H9 (cell line): ENCODE data around the gene VANGL2. TPM values are rescaled to one million over a fixed set of nuclear protein-coding genes. Genes with fewer than 3 reads are reported as not detected.

ENCODE experiments used
- DNase-seq: peaks from one replicate; pipeline ENCODE4 v3.0.0-alpha.2; 2017
- H2AFZ ChIP-seq: one replicate; pipeline ENCODE4 v1.6.1; 2013; ENCODE audit warnings: mild to moderate bottlenecking, low read length, control low read depth, moderate library complexity
- H2AK5ac ChIP-seq: 2 replicates; pipeline ENCODE4 v1.6.1; 2013; ENCODE audit warnings: low read length, control low read depth, mixed read lengths; ENCODE audit not compliant: insufficient read length
- H2BK120ac ChIP-seq: one replicate; pipeline ENCODE4 v1.6.1; 2013; ENCODE audit warnings: low read depth, mild to moderate bottlenecking, low read length, control low read depth, inconsistent platforms; ENCODE audit not compliant: poor library complexity, severe bottlenecking
- H2BK12ac ChIP-seq: 2 replicates; pipeline ENCODE4 v1.6.1; 2013; ENCODE audit warnings: low read length, control low read depth, mixed read lengths, low read depth; ENCODE audit not compliant: insufficient read length
- H2BK15ac ChIP-seq: 2 replicates; pipeline ENCODE4 v1.6.1; 2013; ENCODE audit warnings: low read depth, low read length, control low read depth
- H2BK20ac ChIP-seq: one replicate; pipeline ENCODE4 v1.6.1; 2013; ENCODE audit warnings: low read depth, mild to moderate bottlenecking, low read length, control low read depth, inconsistent platforms; ENCODE audit not compliant: poor library complexity, severe bottlenecking
- H2BK5ac ChIP-seq: 2 replicates; pipeline ENCODE4 v1.6.1; 2013; ENCODE audit warnings: low read length, control low read depth, mixed read lengths; ENCODE audit not compliant: insufficient read length
- H3K14ac ChIP-seq: 2 replicates; pipeline ENCODE4 v1.6.1; 2013; ENCODE audit warnings: low read length, control low read depth; ENCODE audit not compliant: insufficient read depth
- H3K18ac ChIP-seq: 2 replicates; pipeline ENCODE4 v1.6.1; 2013; ENCODE audit warnings: low read depth, mild to moderate bottlenecking, mixed read lengths, low read length, control low read depth; ENCODE audit not compliant: insufficient read length
- H3K23ac ChIP-seq: 2 replicates; pipeline ENCODE4 v1.6.1; 2013; ENCODE audit warnings: low read length, control low read depth, mixed read lengths, low read depth; ENCODE audit not compliant: insufficient read length
- H3K23me2 ChIP-seq: 2 replicates; pipeline ENCODE4 v1.6.1; 2013; ENCODE audit warnings: low read depth, mild to moderate bottlenecking, mixed read lengths, low read length, control low read depth; ENCODE audit not compliant: insufficient read length, poor library complexity, severe bottlenecking
- H3K27ac ChIP-seq: 2 replicates; pipeline ENCODE4 v1.5.1; 2013; ENCODE audit warnings: low read length, control low read depth, mixed read lengths, low read depth; ENCODE audit not compliant: insufficient read length
- H3K27me3 ChIP-seq: 2 replicates; pipeline ENCODE4 v1.6.1; 2013; ENCODE audit warnings: low read length, control low read depth, inconsistent platforms; ENCODE audit not compliant: insufficient read depth
- H3K4ac ChIP-seq: 2 replicates; pipeline ENCODE4 v1.6.1; 2013; ENCODE audit warnings: low read depth, mild to moderate bottlenecking, control low read depth, inconsistent platforms, low read length, moderate library complexity
- H3K4me1 ChIP-seq: 2 replicates; pipeline ENCODE4 v1.6.1; 2013; ENCODE audit warnings: low read length, control low read depth, inconsistent platforms; ENCODE audit not compliant: insufficient read depth
- H3K4me2 ChIP-seq: 2 replicates; pipeline ENCODE4 v1.6.1; 2013; ENCODE audit warnings: low read length, control low read depth, mixed read lengths; ENCODE audit not compliant: insufficient read length, insufficient read depth
- H3K56ac ChIP-seq: 2 replicates; pipeline ENCODE4 v1.6.1; 2013; ENCODE audit warnings: low read depth, mild to moderate bottlenecking, mixed read lengths, low read length, control low read depth; ENCODE audit not compliant: insufficient read length
- H3K79me1 ChIP-seq: 2 replicates; pipeline ENCODE4 v1.6.1; 2013; ENCODE audit warnings: low read depth, mild to moderate bottlenecking, moderate library complexity, low read length, control low read depth, inconsistent platforms; ENCODE audit not compliant: insufficient read depth, poor library complexity, severe bottlenecking
- H3K79me2 ChIP-seq: 2 replicates; pipeline ENCODE4 v1.6.1; 2013; ENCODE audit warnings: low read length, control low read depth, inconsistent platforms; ENCODE audit not compliant: insufficient read depth
- H3K9ac ChIP-seq: 2 replicates; pipeline ENCODE4 v1.6.1; 2013; ENCODE audit warnings: low read length, control low read depth, mixed read lengths; ENCODE audit not compliant: insufficient read length; ENCODE audit errors: extremely low read depth
- H3K9me3 ChIP-seq: one replicate; pipeline ENCODE4 v1.6.1; 2013; ENCODE audit warnings: low read depth, low read length, inconsistent platforms; ENCODE audit not compliant: control insufficient read depth
- H3T11ph ChIP-seq: one replicate; pipeline ENCODE4 v1.6.1; 2013; ENCODE audit warnings: mild to moderate bottlenecking, low read length, control low read depth, inconsistent platforms
- H4K20me1 ChIP-seq: one replicate; pipeline ENCODE4 v1.6.1; 2013; ENCODE audit not compliant: control insufficient read depth, insufficient read length, insufficient read depth
- H4K5ac ChIP-seq: 2 replicates; pipeline ENCODE4 v1.6.1; 2013; ENCODE audit warnings: low read depth, mild to moderate bottlenecking, mixed read lengths, low read length, control low read depth; ENCODE audit not compliant: insufficient read length
- H4K8ac ChIP-seq: replicated peaks from 2 replicates; pipeline ENCODE4 v1.6.1; 2013; ENCODE audit warnings: low read length, control low read depth, mixed read lengths, low read depth; ENCODE audit not compliant: insufficient read length
- H4K91ac ChIP-seq: 2 replicates; pipeline ENCODE4 v1.6.1; 2013; ENCODE audit warnings: low read depth, mild to moderate bottlenecking, moderate library complexity, mixed read lengths, low read length, control low read depth; ENCODE audit not compliant: insufficient read length
- H3K27ac Mint-ChIP-seq, 3 experiments: 2 replicates in 2 of 3; 3 replicates in 1 of 3; pipeline ENCODE4 v1.8.0; 2020 to 2021; ENCODE audit warnings: mixed read lengths in 3 of 3, mild to moderate bottlenecking in 1 of 3, moderate library complexity in 1 of 3
- H3K27me3 Mint-ChIP-seq: 2 replicates; pipeline ENCODE4 v1.8.0; 2021; ENCODE audit warnings: low read depth, mild to moderate bottlenecking, moderate library complexity, mixed read lengths
- H3K36me3 Mint-ChIP-seq, 3 experiments: 2 replicates in 2 of 3; 3 replicates in 1 of 3; pipeline ENCODE4 v1.8.0; 2020 to 2021; ENCODE audit warnings: low read depth in 3 of 3, mixed read lengths in 3 of 3; ENCODE audit not compliant: insufficient read depth in 1 of 3
- H3K4me1 Mint-ChIP-seq, 2 experiments: 2 replicates each; pipeline ENCODE4 v1.8.0; 2020; ENCODE audit warnings: mixed read lengths in 2 of 2
- H3K4me3 Mint-ChIP-seq, 2 experiments: 2 replicates in 1 of 2; 3 replicates in 1 of 2; pipeline ENCODE4 v1.8.0; 2020 to 2021; ENCODE audit warnings: mild to moderate bottlenecking in 2 of 2, mixed read lengths in 2 of 2, moderate library complexity in 1 of 2
- H3K9me3 Mint-ChIP-seq, 2 experiments: 2 replicates in 1 of 2; 3 replicates in 1 of 2; pipeline ENCODE4 v1.8.0; 2020; ENCODE audit warnings: mild to moderate bottlenecking in 2 of 2, mixed read lengths in 2 of 2, moderate library complexity in 1 of 2
- CTCF ChIP-seq: fragments of 200-600 bp; sonication (generic); conservative IDR thresholded peaks from 3 replicates; pipeline ENCODE4 v1.8.0; 2021; ENCODE audit warnings: antibody characterized with exemption, mild to moderate bottlenecking
- WGBS: extraction: QIAGEN DNeasy Blood & Tissue Kit; methylation state at CpG from one replicate; pipeline ENCODE4 v1.1.7; 2013; ENCODE audit warnings: missing lambda C conversion rate, low lambda C conversion rate, mixed read lengths; ENCODE audit not compliant: insufficient read length; ENCODE audit errors: extremely low coverage; 5-methylcytosine and 5-hydroxymethylcytosine counted together
- total RNA-seq: library from RNA; stranded (reverse); gene quantifications from 2 replicates; pipeline ENCODE4 v1.2.1, GENCODE V29; 2021

VANGL2 gene
- total RNA-seq, 1 experiment from 2014 or later = 58.5 TPM

- H2BK120ac ChIP-seq = no peak overlapping the region
- no peaks in the 10 kb centered on the region for H3K27me3 ChIP-seq
- H4K8ac ChIP-seq = no peak overlapping the region
- no peak overlapping the region for H2BK15ac ChIP-seq
- no peak for TF ChIP-seq CTCF
- H2BK12ac ChIP-seq = no peak overlapping the region
- peak overlapping the region in 1 of 3 experiments; percentile 32; a peak in 1 of 7 replicates for H3K27ac Mint-ChIP-seq
- peaks cover 4 to 18% (median 4%) of the 10 kb centered on the region in 3 experiments; a peak in 6 of 7 replicates for H3K36me3 Mint-ChIP-seq
- H3K9ac ChIP-seq = no peak overlapping the region
- H3K9me3 ChIP-seq = no peaks in the 10 kb centered on the region
- WGBS = no CpG with 5 or more reads among the region's 9 CpGs
- no peak overlapping the region for H3T11ph ChIP-seq
- peaks cover 69% of the 10 kb centered on the region in 2 experiments for H3K4me1 Mint-ChIP-seq
- no peak overlapping the region for H2AFZ ChIP-seq
- H3K14ac ChIP-seq = no peak overlapping the region
- no peak overlapping the region for H4K91ac ChIP-seq
- H4K20me1 ChIP-seq = no peaks in the 10 kb centered on the region
- H3K79me1 ChIP-seq = no peaks in the 10 kb centered on the region
- no peak overlapping the region for H3K27ac ChIP-seq
- DNase-seq = no peak
- no peak overlapping the region for H2AK5ac ChIP-seq
- no peaks in the 10 kb centered on the region for H3K27me3 Mint-ChIP-seq
- peaks cover 27% of the 10 kb centered on the region; the same call in 1 of the 2 replicates for H3K4me1 ChIP-seq
- H3K56ac ChIP-seq = no peak overlapping the region
- H3K18ac ChIP-seq = no peak overlapping the region
- peak overlapping the region; percentile 95 for H3K4me2 ChIP-seq
- H4K5ac ChIP-seq = no peak overlapping the region
- H3K4ac ChIP-seq = no peak overlapping the region
- no peaks in the 10 kb centered on the region for H3K9me3 Mint-ChIP-seq
- peaks cover 24% of the 10 kb centered on the region; the same call in 1 of the 2 replicates for H3K79me2 ChIP-seq
- H3K23ac ChIP-seq = no peak overlapping the region
- no peak overlapping the region for H2BK5ac ChIP-seq
- peaks cover 17% of the 10 kb centered on the region for H3K23me2 ChIP-seq
- peak overlapping the region; percentile 91 for H3K4me3 Mint-ChIP-seq
- H2BK20ac ChIP-seq = no peak overlapping the region
Measured at GRCh38 chr1:160402001-160402795, 1.8 kb downstream of the VANGL2 start.
